HEK293 (cell line): ENCODE measurements around the gene LHFPL5.

Experiments used
- CTCF ChIA-PET: fragments of 350-600 bp; formaldehyde crosslinking; extraction: SDS; loops from one replicate; lab custom pipeline; 2021; ENCODE audit warnings: antibody characterized with exemption; lab: Yijun Ruan, JAX
- POLR2A ChIA-PET: fragments of 300-600 bp; formaldehyde crosslinking; extraction: SDS; loops from one replicate; lab custom pipeline; 2020; ENCODE audit warnings: antibody characterized with exemption, inconsistent platforms; lab: Yijun Ruan, JAX
- H3K27ac ChIP-seq: fragments of 200-500 bp; sonication (Bioruptor generic); 2 replicates; pipeline ENCODE4 v1.5.1; 2014; ENCODE audit warnings: low read depth, low read length, control low read depth, inconsistent platforms; ENCODE audit errors: extremely low read depth
- H3K36me3 ChIP-seq, 2 experiments: fragments of 200-500 bp in 1 of 2; sonication (Bioruptor generic) in 1 of 2; 1 replicate in 1 of 2; 2 replicates in 1 of 2; pipeline ENCODE4 v1.5.1; 2014 to 2017; ENCODE audit warnings: inconsistent platforms in 2 of 2, low read length in 2 of 2; ENCODE audit not compliant: control insufficient read depth in 2 of 2, insufficient read depth in 1 of 2
- H3K4me1 ChIP-seq: fragments of 200-500 bp; sonication (Bioruptor generic); 2 replicates; pipeline ENCODE4 v1.5.1; 2014; ENCODE audit warnings: mild to moderate bottlenecking, low read length, inconsistent platforms; ENCODE audit not compliant: control insufficient read depth, insufficient read depth
- H3K4me3 ChIP-seq: 2 replicates; pipeline ENCODE4 v1.5.1; 2011; ENCODE audit warnings: low read depth, mild to moderate bottlenecking, control low read depth, low read length, moderate library complexity
- H3K9me3 ChIP-seq: fragments of 200-500 bp; sonication (Bioruptor generic); 2 replicates; pipeline ENCODE4 v1.5.1; 2014; ENCODE audit warnings: low read depth, low read length, inconsistent platforms; ENCODE audit not compliant: control insufficient read depth, insufficient read depth
- AEBP2 ChIP-seq: fragments of 450-650 bp; formaldehyde crosslinking; IDR thresholded peaks from 2 replicates; pipeline ENCODE4 v1.5.1; 2016; ENCODE audit warnings: missing biosample characterization, missing genetic modification characterization, borderline replicate concordance
- BCL11B ChIP-seq: fragments of 450-650 bp; formaldehyde crosslinking; IDR thresholded peaks from 2 replicates; pipeline ENCODE4 v1.5.1; 2016; ENCODE audit warnings: low read depth, missing biosample characterization, missing genetic modification characterization
- MZF1 ChIP-seq: fragments of 450-650 bp; formaldehyde crosslinking; IDR thresholded peaks from 2 replicates; pipeline ENCODE4 v1.5.1; 2017; ENCODE audit warnings: missing biosample characterization, missing genetic modification characterization, borderline replicate concordance
- OVOL3 ChIP-seq: fragments of 450-650 bp; formaldehyde crosslinking; IDR thresholded peaks from 2 replicates; pipeline ENCODE4 v1.5.1; 2016; ENCODE audit warnings: missing biosample characterization, missing genetic modification characterization
- ZBTB11 ChIP-seq: fragments of 450-650 bp; formaldehyde crosslinking; conservative IDR thresholded peaks from 2 replicates; pipeline ENCODE4 v1.5.1; 2016; ENCODE audit warnings: low read depth, missing biosample characterization, missing genetic modification characterization
- ZBTB21 ChIP-seq: fragments of 450-650 bp; formaldehyde crosslinking; IDR thresholded peaks from 2 replicates; pipeline ENCODE4 v1.5.1; 2017; ENCODE audit warnings: missing biosample characterization, missing genetic modification characterization
- ZFP3 ChIP-seq: fragments of 450-650 bp; formaldehyde crosslinking; IDR thresholded peaks from 2 replicates; pipeline ENCODE4 v1.5.1; 2016; ENCODE audit warnings: low read depth, missing biosample characterization, missing genetic modification characterization
- ZNF19 ChIP-seq: fragments of 450-650 bp; formaldehyde crosslinking; IDR thresholded peaks from 2 replicates; pipeline ENCODE4; 2016; ENCODE audit warnings: missing biosample characterization, missing genetic modification characterization, low read depth
- ZNF221 ChIP-seq: fragments of 450-650 bp; formaldehyde crosslinking; IDR thresholded peaks from 2 replicates; pipeline ENCODE4 v1.5.1; 2017; ENCODE audit warnings: missing biosample characterization, missing genetic modification characterization, borderline replicate concordance
- ZNF24 ChIP-seq: fragments of 450-650 bp; formaldehyde crosslinking; IDR thresholded peaks from 2 replicates; pipeline ENCODE4 v1.5.1; 2016; ENCODE audit warnings: missing biosample characterization, missing genetic modification characterization
- ZNF274 ChIP-seq, 2 experiments: fragments of 200-500 bp in 1 of 2; fragments of 450-650 bp in 1 of 2; sonication (Bioruptor generic) in 1 of 2; formaldehyde crosslinking in 1 of 2; IDR thresholded peaks; 2 replicates each; pipeline versions ENCODE4 v1.5.1 to v1.6.1; 2014 to 2016; ENCODE audit warnings: borderline replicate concordance in 1 of 2, inconsistent platforms in 1 of 2, low read length in 1 of 2, missing biosample characterization in 1 of 2, missing genetic modification characterization in 1 of 2
- ZNF335 ChIP-seq: fragments of 450-650 bp; formaldehyde crosslinking; conservative IDR thresholded peaks from 2 replicates; pipeline ENCODE4 v1.5.1; 2016; ENCODE audit warnings: missing biosample characterization, missing genetic modification characterization
- ZNF366 ChIP-seq: fragments of 450-650 bp; formaldehyde crosslinking; conservative IDR thresholded peaks from 2 replicates; pipeline ENCODE4 v1.5.1; 2016; ENCODE audit warnings: missing biosample characterization, missing genetic modification characterization
- ZNF433 ChIP-seq: fragments of 450-650 bp; formaldehyde crosslinking; IDR thresholded peaks from 2 replicates; pipeline ENCODE4 v1.5.1; 2016; ENCODE audit warnings: missing biosample characterization, missing genetic modification characterization, low read depth
- ZNF473 ChIP-seq: fragments of 450-650 bp; formaldehyde crosslinking; IDR thresholded peaks from 2 replicates; pipeline ENCODE4 v1.5.1; 2017; ENCODE audit warnings: missing biosample characterization, missing genetic modification characterization
- ZNF530 ChIP-seq: fragments of 450-650 bp; formaldehyde crosslinking; IDR thresholded peaks from 2 replicates; pipeline ENCODE4 v1.5.1; 2016; ENCODE audit warnings: low read depth, missing biosample characterization, missing genetic modification characterization
- ZNF560 ChIP-seq: fragments of 450-650 bp; formaldehyde crosslinking; IDR thresholded peaks from 2 replicates; pipeline ENCODE4 v1.5.1; 2017; ENCODE audit warnings: missing biosample characterization, missing genetic modification characterization, borderline replicate concordance
- ZNF707 ChIP-seq: fragments of 450-650 bp; formaldehyde crosslinking; IDR thresholded peaks from 2 replicates; pipeline ENCODE4 v1.5.1; 2016; ENCODE audit warnings: missing biosample characterization, missing genetic modification characterization
- ZNF777 ChIP-seq: fragments of 450-650 bp; formaldehyde crosslinking; IDR thresholded peaks from 2 replicates; pipeline ENCODE4 v1.5.1; 2017; ENCODE audit warnings: missing biosample characterization, missing genetic modification characterization, borderline replicate concordance
- ZSCAN16 ChIP-seq: fragments of 450-650 bp; formaldehyde crosslinking; IDR thresholded peaks from 2 replicates; pipeline ENCODE4 v1.5.1; 2016; ENCODE audit warnings: missing biosample characterization, missing genetic modification characterization

LHFPL5 gene

GRCh38 chr6:35794536-35795452 lies 10.4 kb upstream of the LHFPL5 start:
- no peaks in the 10 kb centered on the region for H3K4me1 ChIP-seq
- CTCF ChIA-PET, result interaction anchor here (0.6 to 0.8 kb wide), 3 partner anchors 271 to 1027 kb away, joined by 3 read pairs; no protein-coding TSS in a partner anchor
- H3K9me3 ChIP-seq, result no peaks in the 10 kb centered on the region
- no peak overlapping the region for H3K27ac ChIP-seq
- no peaks in the 10 kb centered on the region for H3K36me3 ChIP-seq
- TF ChIP-seq ZNF530 (tag by site-specific recombination) (no peak), AEBP2 (tag by site-specific recombination) (no peak), ZNF366 (tag by site-specific recombination) (no peak), ZNF433 (tag by site-specific recombination) (no peak), ZBTB11 (tag by site-specific recombination) (no peak), ZNF560 (tag by site-specific recombination) (no peak), ZBTB21 (tag by site-specific recombination) (no peak), ZNF274 (IDR thresholded peaks at IDR 0.05; ENCODE audit: low read length) (no peak), ZNF274 (tag by site-specific recombination; IDR thresholded peaks at IDR 0.05; ENCODE audit: borderline replicate concordance) (no peak)
- TF ChIP-seq, all 188 proteins: peak for 0
- POLR2A ChIA-PET, result no interaction called here
- H3K4me3 ChIP-seq, result no peak overlapping the region

DNA sequence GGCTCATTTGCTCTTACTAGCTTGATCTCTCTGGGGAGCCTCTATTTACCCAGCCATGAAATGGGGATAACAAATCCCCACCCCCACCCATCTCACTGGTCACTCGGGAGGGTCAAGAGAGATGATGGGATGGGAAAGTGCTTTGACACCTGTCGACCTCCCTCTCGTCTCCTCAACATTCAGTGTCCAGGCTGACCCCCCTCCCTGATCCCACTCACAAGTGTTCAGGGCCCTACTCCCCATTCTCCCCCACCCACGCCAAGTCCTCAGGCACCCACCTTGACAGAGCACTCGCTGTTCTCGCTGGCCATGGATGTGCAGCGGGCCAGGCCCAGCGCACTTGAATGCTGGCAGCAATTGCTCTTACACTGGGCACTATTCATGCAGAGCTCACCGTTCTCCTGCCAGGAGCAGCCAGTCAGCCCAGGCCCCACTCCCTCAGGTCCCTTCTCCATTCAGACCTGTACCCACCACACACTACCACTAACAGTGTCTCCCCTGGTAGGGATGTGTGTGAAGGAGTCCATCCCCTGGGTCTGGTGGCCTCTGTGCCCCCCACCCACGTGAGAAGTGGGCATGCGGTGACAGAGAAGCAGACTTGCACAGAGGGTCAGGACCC lies 9.6 kb upstream of the LHFPL5 start:
- TF ChIP-seq ZNF24 (no peak), ZFP3 (tag by site-specific recombination) (no peak), ZNF777 (tag by site-specific recombination) (no peak), ZNF707 (tag by site-specific recombination) (no peak), ZSCAN16 (no peak), OVOL3 (tag by site-specific recombination) (no peak), ZNF221 (tag by site-specific recombination) (no peak), ZNF19 (tag by site-specific recombination) (no peak), BCL11B (no peak), ZNF473 (tag by site-specific recombination) (no peak), ZNF335 (no peak), MZF1 (tag by site-specific recombination) (no peak)
- no peak overlapping the region for H3K27ac ChIP-seq
- no peaks in the 10 kb centered on the region for H3K9me3 ChIP-seq
- H3K4me3 ChIP-seq, result no peak overlapping the region
- H3K4me1 ChIP-seq, result no peaks in the 10 kb centered on the region
- ChIA-PET POLR2A (no interaction called here), CTCF (no interaction called here)
- H3K36me3 ChIP-seq, result no peaks in the 10 kb centered on the region
